GM23338 (cell line): Measurements from ENCODE around the gene GPR63. TPM values are rescaled to one million over a fixed set of nuclear protein-coding genes. Genes with fewer than 3 reads are reported as not detected.

ENCODE experiments used
- ATAC-seq: fragments of 200-7000 bp; cut with Tn5 transposase; 3 replicates; pipeline ENCODE4 v1.9.1; 2020
- DNase-seq: peaks from one replicate; pipeline ENCODE4 v3.0.0-alpha.2; 2015; ENCODE audit warnings: low spot score
- H2AFZ ChIP-seq: fragments of 200-600 bp; sonication (generic); 2 replicates; pipeline ENCODE4 v1.8.0; 2016; ENCODE audit warnings: antibody characterized with exemption, mild to moderate bottlenecking, moderate library complexity
- H3F3A ChIP-seq: fragments of 200-600 bp; sonication (generic); replicated peaks from 2 replicates; pipeline ENCODE4 v1.8.0; 2017; ENCODE audit warnings: antibody characterized with exemption, mixed run types, low read depth
- H3K27ac ChIP-seq: fragments of 200-600 bp; sonication (generic); 2 replicates; pipeline ENCODE4 v1.6.1; 2016; ENCODE audit warnings: low read depth
- H3K27me3 ChIP-seq: fragments of 200-600 bp; sonication (generic); 2 replicates; pipeline ENCODE4 v1.8.0; 2016; ENCODE audit warnings: mild to moderate bottlenecking, mixed run types, moderate library complexity; ENCODE audit not compliant: insufficient read depth
- H3K36me3 ChIP-seq: fragments of 200-600 bp; sonication (generic); 2 replicates; pipeline ENCODE4 v1.8.0; 2016; ENCODE audit warnings: mild to moderate bottlenecking; ENCODE audit not compliant: insufficient read depth
- H3K4me1 ChIP-seq: fragments of 200-600 bp; sonication (generic); 2 replicates; pipeline ENCODE4 v1.8.0; 2016; ENCODE audit warnings: mild to moderate bottlenecking, moderate library complexity; ENCODE audit not compliant: insufficient read depth
- H3K4me2 ChIP-seq: fragments of 200-600 bp; sonication (generic); 2 replicates; pipeline ENCODE4 v1.7.1; 2017; ENCODE audit warnings: mixed run types
- H3K4me3 ChIP-seq: fragments of 200-600 bp; sonication (generic); 2 replicates; pipeline ENCODE4 v1.6.1; 2016; ENCODE audit warnings: mixed run types
- H3K79me2 ChIP-seq: fragments of 200-600 bp; sonication (generic); replicated peaks from 2 replicates; pipeline ENCODE4 v1.8.0; 2017; ENCODE audit warnings: mild to moderate bottlenecking; ENCODE audit not compliant: insufficient read depth
- H3K9me2 ChIP-seq: fragments of 200-600 bp; sonication (generic); 2 replicates; pipeline ENCODE4 v1.8.0; 2017; ENCODE audit not compliant: insufficient read depth
- H4K20me1 ChIP-seq: fragments of 200-600 bp; sonication (generic); replicated peaks from 2 replicates; pipeline ENCODE4 v1.8.0; 2017; ENCODE audit warnings: mild to moderate bottlenecking; ENCODE audit not compliant: insufficient read depth
- H3K27ac Mint-ChIP-seq: 2 replicates; pipeline ENCODE4 v1.8.0; 2020; ENCODE audit warnings: inconsistent platforms, mild to moderate bottlenecking, moderate library complexity, mixed read lengths
- H3K27me3 Mint-ChIP-seq: 3 replicates; pipeline ENCODE4 v1.8.0; 2022; ENCODE audit warnings: low read depth, mild to moderate bottlenecking, moderate library complexity, mixed read lengths, inconsistent platforms; ENCODE audit not compliant: insufficient read depth, poor library complexity
- H3K36me3 Mint-ChIP-seq: 3 replicates; pipeline ENCODE4 v1.8.0; 2021; ENCODE audit warnings: low read depth, mild to moderate bottlenecking, inconsistent platforms, moderate library complexity, mixed read lengths
- H3K4me1 Mint-ChIP-seq: 3 replicates; pipeline ENCODE4 v1.8.0; 2020; ENCODE audit warnings: mild to moderate bottlenecking, inconsistent platforms, mixed read lengths
- H3K4me3 Mint-ChIP-seq: 3 replicates; pipeline ENCODE4 v1.8.0; 2021; ENCODE audit warnings: moderate library complexity, mild to moderate bottlenecking, inconsistent platforms, mixed read lengths
- H3K9me3 Mint-ChIP-seq: 3 replicates; pipeline ENCODE4 v1.8.0; 2020; ENCODE audit warnings: moderate library complexity, mild to moderate bottlenecking, inconsistent platforms, mixed read lengths
- CREB1 ChIP-seq: fragments of 250-450 bp; sonication (Bioruptor Pico); IDR thresholded peaks from 2 replicates; pipeline ENCODE4 v1.5.0; 2020; ENCODE audit warnings: low read depth, mild to moderate bottlenecking, moderate library complexity
- CTCF ChIP-seq, 2 experiments: fragments of 200-600 bp in 1 of 2; sonication (generic) in 1 of 2; conservative IDR thresholded peaks; 2 replicates each; pipeline versions ENCODE4 v1.5.1 to v1.6.1; 2016 to 2017; ENCODE audit warnings: antibody characterized with exemption in 2 of 2, low read depth in 2 of 2, mild to moderate bottlenecking in 2 of 2, moderate library complexity in 1 of 2
- ETS1 ChIP-seq: IDR thresholded peaks from 2 replicates; pipeline ENCODE4 v1.6.1; 2016; ENCODE audit warnings: antibody characterized with exemption
- EZH2 ChIP-seq: fragments of 200-600 bp; sonication (generic); IDR thresholded peaks from one replicate; pipeline ENCODE4 v1.8.0; 2017; ENCODE audit warnings: antibody characterized with exemption, mild to moderate bottlenecking, low read depth; ENCODE audit not compliant: unreplicated experiment
- EZH2phosphoT487 ChIP-seq: fragments of 200-600 bp; sonication (generic); IDR thresholded peaks from one replicate; pipeline ENCODE4 v1.8.1; 2018; ENCODE audit warnings: antibody characterized with exemption; ENCODE audit not compliant: unreplicated experiment
- JUNB ChIP-seq: IDR thresholded peaks from one replicate; pipeline ENCODE4 v1.6.1; 2016; ENCODE audit warnings: antibody characterized with exemption; ENCODE audit not compliant: unreplicated experiment
- NANOG ChIP-seq: IDR thresholded peaks from 2 replicates; pipeline ENCODE4 v1.6.1; 2016; ENCODE audit warnings: antibody characterized with exemption, borderline replicate concordance
- POLR2AphosphoS5 ChIP-seq: IDR thresholded peaks from 2 replicates; pipeline ENCODE4 v1.6.1; 2016; ENCODE audit warnings: antibody characterized with exemption, low read depth
- REST ChIP-seq: IDR thresholded peaks from one replicate; pipeline ENCODE4 v1.6.1; 2018; ENCODE audit warnings: antibody characterized with exemption; ENCODE audit not compliant: unreplicated experiment
- STAT1 ChIP-seq: IDR thresholded peaks from one replicate; pipeline ENCODE4 v1.6.1; 2016; ENCODE audit warnings: antibody characterized with exemption; ENCODE audit not compliant: unreplicated experiment
- ZNF114 ChIP-seq: fragments of 250-450 bp; sonication (Bioruptor Pico); IDR thresholded peaks from 2 replicates; pipeline ENCODE4 v1.5.0; 2020; ENCODE audit warnings: mild to moderate bottlenecking, moderate library complexity
- ZNF331 ChIP-seq: fragments of 250-450 bp; sonication (Bioruptor Pico); IDR thresholded peaks from 2 replicates; pipeline ENCODE4 v1.5.0; 2020; ENCODE audit warnings: low read depth, mild to moderate bottlenecking, moderate library complexity
- ZNF462 ChIP-seq: fragments of 250-450 bp; sonication (Bioruptor Pico); IDR thresholded peaks from 2 replicates; pipeline ENCODE4 v1.5.0; 2020; ENCODE audit warnings: mild to moderate bottlenecking, moderate library complexity
- polyA plus RNA-seq: library from polyadenylated mRNA; unstranded; fragments of >200 nt; fragmentation: Nextera tagmentation; extraction: Ambion mirVana; gene quantifications from 2 replicates; pipeline ENCODE4 v1.2.1, GENCODE V29; 2016
- total RNA-seq: library from RNA; depleted of rRNA; stranded (reverse); fragments of >200 nt; shearing (Covaris generic); gene quantifications from 2 replicates; pipeline ENCODE4 v1.2.3, GENCODE V29; 2014

Gene GPR63
- total and polyA plus RNA-seq, 2 experiments from 2014 or later = 5.4 to 19.3 TPM

- H3K27me3 ChIP-seq = no peaks in the 10 kb centered on the region
- Mint-ChIP-seq H3K4me3 (no peak overlapping the region), H3K27me3 (peaks cover 2% of the 10 kb centered on the region), H3K4me1 (no peaks in the 10 kb centered on the region), H3K9me3 (peaks cover 16% of the 10 kb centered on the region), H3K36me3 (peaks cover 8% of the 10 kb centered on the region; the same call in 1 of the 3 replicates), H3K27ac (no peak overlapping the region)
- H4K20me1 ChIP-seq = no peaks in the 10 kb centered on the region
- H3K27ac ChIP-seq = no peak overlapping the region
- no peak overlapping the region for H3K4me2 ChIP-seq
- 0 out of 2 replicates have a peak, but pooled peaks cover 5% of the 10 kb centered on the region for H3K9me2 ChIP-seq
- H3K36me3 ChIP-seq = no peaks in the 10 kb centered on the region; the same call in 1 of the 2 replicates
- no peaks in the 10 kb centered on the region for H3F3A ChIP-seq
- peak overlapping the region; percentile 8; the same call in 1 of the 2 replicates for H2AFZ ChIP-seq
- H3K4me1 ChIP-seq = no peaks in the 10 kb centered on the region
- TF ChIP-seq CREB1 = no peak
- no peak for TF ChIP-seq CTCF (conservative IDR thresholded peaks at IDR 0.05; ENCODE audit: low read depth in 2 of 2)
- TF ChIP-seq ZNF462 = no peak
- no peak for TF ChIP-seq NANOG
- no peak for TF ChIP-seq EZH2
- no peak for TF ChIP-seq ZNF331 (CRISPR knock-in tag)
- TF ChIP-seq POLR2AphosphoS5 = no peak
- no peak for TF ChIP-seq REST
- no peak for TF ChIP-seq ETS1
- no peak for TF ChIP-seq EZH2phosphoT487
- TF ChIP-seq STAT1 = no peak
- TF ChIP-seq ZNF114 (CRISPR knock-in tag) = no peak
- TF ChIP-seq JUNB = no peak
- DNase-seq = no peak
- ATAC-seq = no peak
- no peaks in the 10 kb centered on the region for H3K79me2 ChIP-seq
- H3K4me3 ChIP-seq = no peak overlapping the region
These were observed 27.2 kb upstream of the GPR63 start for GRCh38 chr6:96864216-96865054.
